ENCODE data around the gene DLK2.
"Not testable (repeated sequence)": the region's sequence is repeated elsewhere in the genome, so short reads cannot be mapped to it uniquely, and the experiment has no call there.

DLK2 gene

GRCh38 chr6:43464337-43464736 lies 9.0 kb upstream of the DLK2 start:
- no peak for TF ChIP-seq ZNF565 (CRISPR knock-in tag; conservative IDR thresholded peaks at IDR 0.05; ENCODE audit: low read depth)
- no peak for TF ChIP-seq ZFP30 (CRISPR knock-in tag; IDR thresholded peaks at IDR 0.05)
- no peak for TF ChIP-seq OSR1 (CRISPR knock-in tag; IDR thresholded peaks at IDR 0.05)
- no peak for ATAC-seq

- no peak for ATAC-seq
- TF ChIP-seq BACH2 (CRISPR knock-in tag; IDR thresholded peaks at IDR 0.05; ENCODE audit: borderline replicate concordance): no peak
- no peak for TF ChIP-seq ARNTL (CRISPR knock-in tag; IDR thresholded peaks at IDR 0.05; ENCODE audit: borderline replicate concordance, low read depth)
- TF ChIP-seq OSR1 (CRISPR knock-in tag; IDR thresholded peaks at IDR 0.05): no peak
- TF ChIP-seq TOX (CRISPR knock-in tag; IDR thresholded peaks at IDR 0.05; ENCODE audit: borderline replicate concordance): no peak
Observed at GRCh38 chr6:43461936-43462335, 6.6 kb upstream of the DLK2 start.

- TF ChIP-seq ZNF8 (CRISPR knock-in tag; IDR thresholded peaks at IDR 0.05) (no peak), TCF4 (CRISPR knock-in tag; IDR thresholded peaks at IDR 0.05; ENCODE audit: borderline replicate concordance) (no peak), ZFP3 (CRISPR knock-in tag; IDR thresholded peaks at IDR 0.05) (no peak), ISL1 (CRISPR knock-in tag; IDR thresholded peaks at IDR 0.05) (no peak), CSRNP3 (CRISPR knock-in tag; IDR thresholded peaks at IDR 0.05) (no peak), ZNF70 (CRISPR knock-in tag; IDR thresholded peaks at IDR 0.05) (no peak), GLIS3 (CRISPR knock-in tag; IDR thresholded peaks at IDR 0.05) (no peak), RARB (CRISPR knock-in tag; IDR thresholded peaks at IDR 0.05) (no peak), PPARA (CRISPR knock-in tag; IDR thresholded peaks at IDR 0.05; ENCODE audit: borderline replicate concordance) (no peak), ZNF565 (CRISPR knock-in tag; conservative IDR thresholded peaks at IDR 0.05; ENCODE audit: low read depth) (no peak), CSDC2 (CRISPR knock-in tag; IDR thresholded peaks at IDR 0.05) (no peak), ZC3H10 (CRISPR knock-in tag; IDR thresholded peaks at IDR 0.05) (no peak), BACH2 (CRISPR knock-in tag; IDR thresholded peaks at IDR 0.05; ENCODE audit: borderline replicate concordance) (no peak), SNAI2 (CRISPR knock-in tag; IDR thresholded peaks at IDR 0.05) (no peak)
- no peak for ATAC-seq
Observed at GRCh38 chr6:43460032-43460431, 4.7 kb upstream of the DLK2 start.

- ATAC-seq: no peak
- no peak for TF ChIP-seq ZFP30 (CRISPR knock-in tag; IDR thresholded peaks at IDR 0.05)
- TF ChIP-seq TCF4 (CRISPR knock-in tag; IDR thresholded peaks at IDR 0.05; ENCODE audit: borderline replicate concordance): no peak
- no peak for TF ChIP-seq ZFP3 (CRISPR knock-in tag; IDR thresholded peaks at IDR 0.05)
- TF ChIP-seq CSRNP3 (CRISPR knock-in tag; IDR thresholded peaks at IDR 0.05): no peak
- no peak for TF ChIP-seq PPARA (CRISPR knock-in tag; IDR thresholded peaks at IDR 0.05; ENCODE audit: borderline replicate concordance)
- no peak for TF ChIP-seq ZNF8 (CRISPR knock-in tag; IDR thresholded peaks at IDR 0.05)
- TF ChIP-seq ARNTL (CRISPR knock-in tag; IDR thresholded peaks at IDR 0.05; ENCODE audit: borderline replicate concordance, low read depth): no peak
- no peak for TF ChIP-seq GLIS3 (CRISPR knock-in tag; IDR thresholded peaks at IDR 0.05)
Observed at GRCh38 chr6:43459535-43459934, 4.2 kb upstream of the DLK2 start.

- not testable (repeated sequence) for ATAC-seq
Observed at GRCh38 chr6:43458154-43458553, 2.8 kb upstream of the DLK2 start.

- TF ChIP-seq CSRNP3 (CRISPR knock-in tag; IDR thresholded peaks at IDR 0.05) (no peak), CSDC2 (CRISPR knock-in tag; IDR thresholded peaks at IDR 0.05) (no peak), SNAI2 (CRISPR knock-in tag; IDR thresholded peaks at IDR 0.05) (no peak), TCF4 (CRISPR knock-in tag; IDR thresholded peaks at IDR 0.05; ENCODE audit: borderline replicate concordance) (no peak), ZNF70 (CRISPR knock-in tag; IDR thresholded peaks at IDR 0.05) (no peak), ZFP30 (CRISPR knock-in tag; IDR thresholded peaks at IDR 0.05) (no peak), ISL1 (CRISPR knock-in tag; IDR thresholded peaks at IDR 0.05) (no peak), BACH2 (CRISPR knock-in tag; IDR thresholded peaks at IDR 0.05; ENCODE audit: borderline replicate concordance) (no peak), RARB (CRISPR knock-in tag; IDR thresholded peaks at IDR 0.05) (no peak), PATZ1 (CRISPR knock-in tag; IDR thresholded peaks at IDR 0.05; ENCODE audit: borderline replicate concordance) (no peak), CREB5 (CRISPR knock-in tag; IDR thresholded peaks at IDR 0.05; ENCODE audit: low read depth) (no peak), ZC3H10 (CRISPR knock-in tag; IDR thresholded peaks at IDR 0.05) (no peak), OSR1 (CRISPR knock-in tag; IDR thresholded peaks at IDR 0.05) (no peak), ARNTL (CRISPR knock-in tag; IDR thresholded peaks at IDR 0.05; ENCODE audit: borderline replicate concordance, low read depth) (no peak)
Observed at GRCh38 chr6:43457643-43458042, 2.3 kb upstream of the DLK2 start.

More at GRCh38 chr6:43457643-43458042, 2.3 kb upstream of the DLK2 start:
- ATAC-seq: no peak

All from SK-N-SH treated with all-trans-retinoic acid at 6 μM for 48 hours (cell line).